Endothelial cell (in vitro differentiated cells): ENCODE data around the gene WDR1. TPM values are rescaled to one million over a fixed set of nuclear protein-coding genes. Genes with fewer than 3 reads are reported as not detected.

Experiments
- DNase-seq: peaks from one replicate; pipeline ENCODE4 v3.0.0; 2021; ENCODE audit warnings: low spot score
- H3K27ac Mint-ChIP-seq: one replicate; pipeline ENCODE4 v1.8.0; 2021; ENCODE audit warnings: mixed read lengths, inconsistent platforms; ENCODE audit not compliant: unreplicated experiment
- H3K27me3 Mint-ChIP-seq: one replicate; pipeline ENCODE4 v1.8.0; 2021; ENCODE audit warnings: mild to moderate bottlenecking, moderate library complexity, mixed read lengths, inconsistent platforms; ENCODE audit not compliant: unreplicated experiment
- H3K36me3 Mint-ChIP-seq: one replicate; pipeline ENCODE4 v1.8.0; 2021; ENCODE audit warnings: mild to moderate bottlenecking, low read depth, mixed read lengths, inconsistent platforms; ENCODE audit not compliant: unreplicated experiment
- H3K4me1 Mint-ChIP-seq: one replicate; pipeline ENCODE4 v1.8.0; 2021; ENCODE audit warnings: mild to moderate bottlenecking, mixed read lengths, inconsistent platforms; ENCODE audit not compliant: unreplicated experiment
- H3K4me3 Mint-ChIP-seq: one replicate; pipeline ENCODE4 v1.8.0; 2021; ENCODE audit warnings: mild to moderate bottlenecking, mixed read lengths, inconsistent platforms; ENCODE audit not compliant: unreplicated experiment
- H3K9me3 Mint-ChIP-seq: one replicate; pipeline ENCODE4 v1.8.0; 2021; ENCODE audit warnings: mixed read lengths, inconsistent platforms; ENCODE audit not compliant: unreplicated experiment
- total RNA-seq: library from RNA; stranded (reverse); fragmentation: NEBNext Ultra II Directional; extraction: Animal tissue kit (Norgen Biotek cat#: 25700); gene quantifications from one replicate; pipeline ENCODE4 v1.2.1, GENCODE V29; 2021; ENCODE audit not compliant: unreplicated experiment
- TF ChIP-seq, protein P1 (sequence below): fragments of 200-600 bp; sonication (generic); IDR thresholded peaks from one replicate; pipeline ENCODE4 v1.5.0; 2021; ENCODE audit warnings: antibody characterized with exemption; ENCODE audit not compliant: unreplicated experiment

Gene WDR1
- total RNA-seq, 1 donor from 2014 or later = 501 TPM

DNA sequence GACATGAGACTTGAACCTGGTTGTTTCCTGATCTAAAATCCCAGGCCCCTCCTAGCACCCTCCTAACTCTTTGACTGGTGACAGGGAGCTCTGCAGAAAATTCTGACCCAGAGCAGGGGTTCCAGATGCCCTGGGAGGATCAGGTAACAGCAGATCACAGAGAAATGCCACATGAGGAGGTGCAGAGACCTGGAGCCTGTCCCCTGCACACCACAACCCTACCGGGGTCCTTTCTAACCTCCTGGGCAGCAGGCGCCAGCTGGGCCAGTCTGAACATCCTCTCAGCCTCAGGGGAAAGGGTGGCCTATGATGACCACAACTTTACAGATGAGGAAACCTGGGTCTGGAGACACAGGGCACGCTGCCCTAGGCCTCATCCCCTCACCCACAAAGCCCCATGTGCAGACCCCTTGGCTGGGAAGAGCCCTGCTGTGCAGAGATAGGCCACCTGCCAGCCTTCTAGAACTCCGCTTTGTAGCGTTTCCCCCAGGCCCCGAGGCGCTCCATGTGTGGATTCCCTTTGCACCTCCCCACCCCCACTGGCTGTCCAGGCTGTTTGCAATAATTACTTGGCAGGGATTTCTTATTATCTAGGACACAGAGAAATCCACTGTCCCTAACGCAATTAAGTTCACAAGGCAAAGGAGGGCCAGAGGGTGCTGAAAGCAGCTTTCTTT, 36.5 kb downstream of the WDR1 start:
- H3K27me3 Mint-ChIP-seq = peaks cover 24% of the 10 kb centered on the region
- no peak overlapping the region for H3K4me3 Mint-ChIP-seq
- H3K36me3 Mint-ChIP-seq = peaks cover 56% of the 10 kb centered on the region
- H3K27ac Mint-ChIP-seq = no peak overlapping the region
- no peaks in the 10 kb centered on the region for H3K4me1 Mint-ChIP-seq
- H3K9me3 Mint-ChIP-seq = no peaks in the 10 kb centered on the region
- DNase-seq = no peak
- TF ChIP-seq, protein P1, sequence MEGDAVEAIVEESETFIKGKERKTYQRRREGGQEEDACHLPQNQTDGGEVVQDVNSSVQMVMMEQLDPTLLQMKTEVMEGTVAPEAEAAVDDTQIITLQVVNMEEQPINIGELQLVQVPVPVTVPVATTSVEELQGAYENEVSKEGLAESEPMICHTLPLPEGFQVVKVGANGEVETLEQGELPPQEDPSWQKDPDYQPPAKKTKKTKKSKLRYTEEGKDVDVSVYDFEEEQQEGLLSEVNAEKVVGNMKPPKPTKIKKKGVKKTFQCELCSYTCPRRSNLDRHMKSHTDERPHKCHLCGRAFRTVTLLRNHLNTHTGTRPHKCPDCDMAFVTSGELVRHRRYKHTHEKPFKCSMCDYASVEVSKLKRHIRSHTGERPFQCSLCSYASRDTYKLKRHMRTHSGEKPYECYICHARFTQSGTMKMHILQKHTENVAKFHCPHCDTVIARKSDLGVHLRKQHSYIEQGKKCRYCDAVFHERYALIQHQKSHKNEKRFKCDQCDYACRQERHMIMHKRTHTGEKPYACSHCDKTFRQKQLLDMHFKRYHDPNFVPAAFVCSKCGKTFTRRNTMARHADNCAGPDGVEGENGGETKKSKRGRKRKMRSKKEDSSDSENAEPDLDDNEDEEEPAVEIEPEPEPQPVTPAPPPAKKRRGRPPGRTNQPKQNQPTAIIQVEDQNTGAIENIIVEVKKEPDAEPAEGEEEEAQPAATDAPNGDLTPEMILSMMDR = no peak

DNA sequence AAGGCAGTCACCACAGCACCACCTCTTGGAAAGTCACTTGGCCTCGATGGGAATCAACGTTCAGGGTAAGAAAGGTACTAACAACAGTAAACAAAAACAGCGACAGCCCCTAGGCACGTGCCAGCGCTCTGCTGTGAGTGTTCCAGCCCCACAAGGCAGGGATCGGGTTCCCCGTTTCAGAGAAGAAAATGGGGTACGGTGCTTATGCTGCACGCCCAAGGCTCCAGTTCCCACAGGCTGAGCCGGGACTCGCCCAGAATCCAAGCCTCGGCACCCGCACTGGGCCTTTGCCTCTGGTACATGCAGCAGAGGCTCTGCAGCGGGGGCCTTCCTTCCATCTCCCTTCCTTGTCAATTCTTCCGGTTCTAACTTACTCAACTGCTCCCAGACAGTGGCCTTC, 37.3 kb downstream of the WDR1 start:
- Mint-ChIP-seq H3K27ac (no peak overlapping the region), H3K4me1 (no peaks in the 10 kb centered on the region), H3K36me3 (peaks cover 57% of the 10 kb centered on the region), H3K9me3 (no peaks in the 10 kb centered on the region), H3K27me3 (peaks cover 25% of the 10 kb centered on the region), H3K4me3 (no peak overlapping the region)
- TF ChIP-seq, protein P1 = no peak
- DNase-seq = no peak

DNA sequence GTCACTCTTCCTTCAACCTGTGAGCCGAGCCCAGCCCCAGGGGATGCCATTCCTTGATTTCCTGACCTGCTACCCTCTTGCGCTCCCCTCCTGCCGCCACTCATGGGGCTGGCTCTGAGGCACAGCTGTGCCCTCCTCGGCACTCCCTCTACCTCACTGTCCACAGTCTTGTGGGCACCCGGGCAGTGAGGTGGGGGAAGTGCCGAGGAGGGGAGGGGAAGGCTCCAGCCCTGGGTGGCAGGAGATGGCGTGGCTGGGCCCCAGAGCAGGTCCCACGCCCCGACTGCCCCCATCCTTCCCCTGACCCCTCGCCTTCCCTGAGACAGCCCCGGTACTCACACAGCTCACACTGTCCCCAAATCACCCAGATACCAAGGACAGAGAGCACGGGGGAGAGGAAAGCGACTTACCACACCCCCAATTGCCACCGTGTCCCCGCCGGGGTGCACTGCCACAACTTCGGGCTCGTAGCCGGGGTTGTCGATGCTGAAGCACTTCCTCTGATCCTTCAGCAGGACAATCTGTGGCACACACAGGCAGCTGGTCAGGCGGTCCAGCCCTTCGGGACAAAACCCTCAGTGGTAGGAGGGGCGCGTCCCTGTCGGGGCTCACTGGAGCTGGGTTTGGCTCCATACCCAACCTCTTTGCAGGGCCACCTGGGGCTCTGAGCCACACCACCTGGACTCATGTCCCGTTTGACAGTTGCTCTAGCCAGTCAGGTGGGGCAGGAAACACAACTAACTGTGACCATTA, 37.9 kb downstream of the WDR1 start:
- Mint-ChIP-seq H3K36me3 (peaks cover 61% of the 10 kb centered on the region), H3K4me1 (no peaks in the 10 kb centered on the region), H3K4me3 (no peak overlapping the region), H3K27me3 (peaks cover 25% of the 10 kb centered on the region), H3K9me3 (no peaks in the 10 kb centered on the region), H3K27ac (no peak overlapping the region)
- DNase-seq = no peak
- TF ChIP-seq, protein P1 = no peak

DNA sequence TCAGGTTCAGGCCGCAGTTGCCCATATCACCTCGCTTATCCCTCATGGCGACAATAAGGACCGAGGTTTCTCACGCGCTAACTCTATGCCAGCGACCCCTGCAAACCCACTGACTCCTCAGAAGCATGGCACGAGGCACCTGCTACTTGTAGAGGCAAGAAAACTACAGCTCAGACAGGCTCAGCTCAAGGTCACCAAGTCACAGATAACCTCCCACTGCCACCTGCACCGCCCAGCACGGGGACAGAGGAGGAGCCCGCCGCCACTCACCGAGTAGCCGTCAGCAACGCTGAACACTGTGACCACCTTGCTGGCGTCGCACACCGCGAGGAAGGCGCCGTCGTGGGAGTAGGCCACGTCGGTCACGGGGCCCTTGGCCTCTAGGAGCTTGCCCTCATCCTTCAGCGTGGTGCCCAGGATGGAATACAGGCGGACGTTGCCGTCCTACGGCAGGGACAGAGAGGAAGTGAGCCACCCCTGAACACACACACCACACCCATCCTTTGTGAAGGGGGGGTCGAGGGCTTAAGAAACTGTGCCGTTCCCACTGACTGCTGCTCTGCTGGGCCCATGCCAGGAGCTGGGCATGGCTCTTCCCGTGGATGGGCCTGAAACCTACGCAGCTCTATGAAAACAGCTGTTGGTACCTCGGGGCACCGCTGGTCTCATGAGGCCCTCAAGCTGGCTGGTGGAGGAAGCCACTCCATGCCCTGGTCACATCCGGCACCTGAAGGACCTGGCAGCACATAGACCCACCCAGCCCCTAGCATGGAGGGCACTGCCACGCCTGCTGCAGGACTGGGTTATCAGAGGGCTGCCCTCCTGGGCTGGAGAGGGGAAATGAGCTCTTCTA, 38.9 kb downstream of the WDR1 start:
- DNase-seq = no peak
- Mint-ChIP-seq H3K27me3 (peaks cover 23% of the 10 kb centered on the region), H3K36me3 (peaks cover 58% of the 10 kb centered on the region), H3K4me3 (no peak overlapping the region), H3K27ac (no peak overlapping the region), H3K4me1 (no peaks in the 10 kb centered on the region), H3K9me3 (no peaks in the 10 kb centered on the region)
- TF ChIP-seq, protein P1 = no peak
